ENCODE data around the gene TNP2. TPM values are rescaled to one million over a fixed set of nuclear protein-coding genes. Genes with fewer than 3 reads are reported as not detected.

Gene TNP2
- total RNA-seq, 1 experiment from 2014 or later, result not detected

GRCh38 chr16:11248133-11248532, 21.0 kb downstream of the TNP2 start:
- no peaks in the 10 kb centered on the region for H3K9me2 ChIP-seq (ENCODE audit: insufficient read depth)
- DNase-seq (ENCODE audit: low read depth, low spot score) (no peak), ATAC-seq (no peak)
- H3K9me3 ChIP-seq (ENCODE audit: control insufficient read depth in 1 of 2, insufficient read depth in 1 of 2, low read depth in 1 of 2, low read length in 2 of 2), result no peaks in the 10 kb centered on the region
- H3K27ac ChIP-seq (ENCODE audit: low read depth, low read length), result no peak overlapping the region
- TF ChIP-seq ELF1 (IDR thresholded peaks at IDR 0.05; ENCODE audit: borderline replicate concordance, low read depth) (no peak), SIN3A (IDR thresholded peaks at IDR 0.05; ENCODE audit: low read depth) (no peak), CBX3 (IDR thresholded peaks at IDR 0.05; ENCODE audit: low read depth) (no peak), ZFX (IDR thresholded peaks at IDR 0.05) (no peak), SRF (IDR thresholded peaks at IDR 0.05; ENCODE audit: low read depth) (no peak), ATF3 (IDR thresholded peaks at IDR 0.05) (no peak)
- TF ChIP-seq, protein P1, sequence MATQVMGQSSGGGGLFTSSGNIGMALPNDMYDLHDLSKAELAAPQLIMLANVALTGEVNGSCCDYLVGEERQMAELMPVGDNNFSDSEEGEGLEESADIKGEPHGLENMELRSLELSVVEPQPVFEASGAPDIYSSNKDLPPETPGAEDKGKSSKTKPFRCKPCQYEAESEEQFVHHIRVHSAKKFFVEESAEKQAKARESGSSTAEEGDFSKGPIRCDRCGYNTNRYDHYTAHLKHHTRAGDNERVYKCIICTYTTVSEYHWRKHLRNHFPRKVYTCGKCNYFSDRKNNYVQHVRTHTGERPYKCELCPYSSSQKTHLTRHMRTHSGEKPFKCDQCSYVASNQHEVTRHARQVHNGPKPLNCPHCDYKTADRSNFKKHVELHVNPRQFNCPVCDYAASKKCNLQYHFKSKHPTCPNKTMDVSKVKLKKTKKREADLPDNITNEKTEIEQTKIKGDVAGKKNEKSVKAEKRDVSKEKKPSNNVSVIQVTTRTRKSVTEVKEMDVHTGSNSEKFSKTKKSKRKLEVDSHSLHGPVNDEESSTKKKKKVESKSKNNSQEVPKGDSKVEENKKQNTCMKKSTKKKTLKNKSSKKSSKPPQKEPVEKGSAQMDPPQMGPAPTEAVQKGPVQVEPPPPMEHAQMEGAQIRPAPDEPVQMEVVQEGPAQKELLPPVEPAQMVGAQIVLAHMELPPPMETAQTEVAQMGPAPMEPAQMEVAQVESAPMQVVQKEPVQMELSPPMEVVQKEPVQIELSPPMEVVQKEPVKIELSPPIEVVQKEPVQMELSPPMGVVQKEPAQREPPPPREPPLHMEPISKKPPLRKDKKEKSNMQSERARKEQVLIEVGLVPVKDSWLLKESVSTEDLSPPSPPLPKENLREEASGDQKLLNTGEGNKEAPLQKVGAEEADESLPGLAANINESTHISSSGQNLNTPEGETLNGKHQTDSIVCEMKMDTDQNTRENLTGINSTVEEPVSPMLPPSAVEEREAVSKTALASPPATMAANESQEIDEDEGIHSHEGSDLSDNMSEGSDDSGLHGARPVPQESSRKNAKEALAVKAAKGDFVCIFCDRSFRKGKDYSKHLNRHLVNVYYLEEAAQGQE (IDR thresholded peaks at IDR 0.05; ENCODE audit: low read depth), result no peak
- H3K4me3 ChIP-seq (replicated peaks in 1 of 2; ENCODE audit: low read depth in 1 of 2, low read length in 2 of 2), result no peak overlapping the region
- H3K4me2 ChIP-seq (ENCODE audit: low read length), result no peak overlapping the region
- H4K20me1 ChIP-seq (ENCODE audit: insufficient read depth), result no peaks in the 10 kb centered on the region
- H3K27me3 ChIP-seq (ENCODE audit: insufficient read depth, low read length), result no peaks in the 10 kb centered on the region
- H3K9ac ChIP-seq (ENCODE audit: low read length), result no peak overlapping the region
- ChIA-PET RAD21 (ENCODE audit: low non-redundant PET in 1 of 2, low total read pairs in 2 of 2, uncharacterized antibody in 2 of 2, unreplicated experiment in 2 of 2) (no interaction called here), POLR2A (interaction anchor here (1.2 kb wide), 1 partner anchor 8 kb away, joined by 5 read pairs; the partner anchor contains the start of gene SOCS1), CTCF (no interaction called here)
- no peaks in the 10 kb centered on the region for H3K79me2 ChIP-seq (ENCODE audit: insufficient read depth, low read length)
- H3K4me1 ChIP-seq (ENCODE audit: control insufficient read depth in 1 of 2, insufficient read depth in 2 of 2, low read length in 2 of 2), result peaks cover 2 to 9% of the 10 kb centered on the region in 2 experiments; a peak in 2 of 4 replicates
- BruUV-seq (replicated peaks), result no TSS peak
- no peak overlapping the region for H2AFZ ChIP-seq (ENCODE audit: low read depth, low read length, poor library complexity, severe bottlenecking)
- intact Hi-C loops (cut with micrococcal nuclease), result no loop called here
- H3K36me3 ChIP-seq (ENCODE audit: control insufficient read depth in 1 of 2, insufficient read depth in 2 of 2, low read length in 2 of 2), result no peaks in the 10 kb centered on the region
